ENCODE measurements around the gene PRDM5. TPM values are rescaled to one million over a fixed set of nuclear protein-coding genes. Genes with fewer than 3 reads are reported as not detected.

PRDM5 gene
- total RNA-seq, 1 experiment from 2014 or later, result 7.1 TPM

DNA sequence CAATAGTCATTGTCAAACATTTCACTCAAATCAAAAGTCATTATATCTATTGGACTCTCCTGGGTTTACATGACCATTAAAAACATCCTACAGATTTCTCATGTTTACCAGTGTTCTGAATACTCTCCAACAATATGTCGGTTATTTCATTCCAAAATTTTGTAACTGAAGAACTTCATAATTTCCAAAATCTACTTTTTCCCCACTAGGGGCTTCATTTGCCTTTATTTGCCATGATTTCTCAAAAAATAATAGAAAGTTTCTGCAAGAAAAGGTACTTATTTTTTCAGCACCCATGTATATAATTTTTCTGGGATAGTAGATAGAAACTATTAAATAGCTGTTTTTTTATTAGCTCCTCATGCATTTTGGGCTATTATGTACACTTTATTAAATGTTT lies 49.0 kb downstream of the PRDM5 start:
- no TSS peak for BruUV-seq (replicated peaks)
- no peaks in the 10 kb centered on the region for H3K36me3 ChIP-seq (ENCODE audit: insufficient read depth, low read length, poor library complexity, severe bottlenecking)
- no peak for TF ChIP-seq EZH2 (IDR thresholded peaks at IDR 0.05; ENCODE audit: borderline replicate concordance, low read depth, low read length, poor library complexity, severe bottlenecking)
- TF ChIP-seq, protein P1, sequence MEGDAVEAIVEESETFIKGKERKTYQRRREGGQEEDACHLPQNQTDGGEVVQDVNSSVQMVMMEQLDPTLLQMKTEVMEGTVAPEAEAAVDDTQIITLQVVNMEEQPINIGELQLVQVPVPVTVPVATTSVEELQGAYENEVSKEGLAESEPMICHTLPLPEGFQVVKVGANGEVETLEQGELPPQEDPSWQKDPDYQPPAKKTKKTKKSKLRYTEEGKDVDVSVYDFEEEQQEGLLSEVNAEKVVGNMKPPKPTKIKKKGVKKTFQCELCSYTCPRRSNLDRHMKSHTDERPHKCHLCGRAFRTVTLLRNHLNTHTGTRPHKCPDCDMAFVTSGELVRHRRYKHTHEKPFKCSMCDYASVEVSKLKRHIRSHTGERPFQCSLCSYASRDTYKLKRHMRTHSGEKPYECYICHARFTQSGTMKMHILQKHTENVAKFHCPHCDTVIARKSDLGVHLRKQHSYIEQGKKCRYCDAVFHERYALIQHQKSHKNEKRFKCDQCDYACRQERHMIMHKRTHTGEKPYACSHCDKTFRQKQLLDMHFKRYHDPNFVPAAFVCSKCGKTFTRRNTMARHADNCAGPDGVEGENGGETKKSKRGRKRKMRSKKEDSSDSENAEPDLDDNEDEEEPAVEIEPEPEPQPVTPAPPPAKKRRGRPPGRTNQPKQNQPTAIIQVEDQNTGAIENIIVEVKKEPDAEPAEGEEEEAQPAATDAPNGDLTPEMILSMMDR (conservative IDR thresholded peaks at IDR 0.05; ENCODE audit: low read depth, low read length), result peak; percentile 48; the same call in 1 of the 2 replicates
- POLR2A ChIA-PET (ENCODE audit: low non-redundant PET), result no interaction called here
- no peaks in the 10 kb centered on the region for H3K4me1 ChIP-seq (ENCODE audit: insufficient read depth, low read length, poor library complexity, severe bottlenecking)
- intact Hi-C loops (cut with micrococcal nuclease; ENCODE audit: unreplicated experiment), result no loop called here
- CTCF ChIA-PET, result no interaction called here
- DNase-seq (ENCODE audit: low spot score), result peak; percentile 7
- H3K4me3 ChIP-seq (ENCODE audit: low read depth, low read length, poor library complexity, severe bottlenecking), result no peak overlapping the region
- no peaks in the 10 kb centered on the region for H3K9me3 ChIP-seq (ENCODE audit: low read depth, low read length, poor library complexity, severe bottlenecking)
- no peak overlapping the region for H3K27ac ChIP-seq (ENCODE audit: low read depth, low read length, poor library complexity, severe bottlenecking)
- H3K27me3 ChIP-seq (replicated peaks; ENCODE audit: insufficient read depth, low read depth, low read length, poor library complexity), result no peaks in the 10 kb centered on the region

DNA sequence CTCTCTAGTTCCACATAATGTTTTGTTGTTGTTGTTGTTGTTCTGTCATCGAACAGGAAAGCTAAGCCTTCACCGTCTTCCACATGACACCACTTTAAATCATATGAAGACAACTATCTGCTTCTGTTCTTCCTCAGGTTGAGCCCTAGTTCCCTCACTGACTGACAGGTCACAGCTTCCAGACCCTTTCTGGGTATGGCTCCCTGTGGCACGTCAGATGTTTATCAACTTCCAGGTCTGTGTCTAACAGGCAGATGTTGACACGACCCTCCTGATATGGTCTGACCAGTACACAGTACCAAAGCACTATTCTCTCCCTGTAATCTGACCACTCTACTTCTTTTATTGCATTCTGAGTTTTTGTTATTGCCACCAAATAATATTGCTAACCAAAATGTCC lies 51.4 kb downstream of the PRDM5 start:
- TF ChIP-seq, protein P1 (conservative IDR thresholded peaks at IDR 0.05; ENCODE audit: low read depth, low read length), result no peak
- TF ChIP-seq EZH2 (IDR thresholded peaks at IDR 0.05; ENCODE audit: borderline replicate concordance, low read depth, low read length, poor library complexity, severe bottlenecking), result no peak
- Histone ChIP-seq H3K4me1 (ENCODE audit: insufficient read depth, low read length, poor library complexity, severe bottlenecking) (no peaks in the 10 kb centered on the region), H3K4me3 (ENCODE audit: low read depth, low read length, poor library complexity, severe bottlenecking) (no peak overlapping the region), H3K27ac (ENCODE audit: low read depth, low read length, poor library complexity, severe bottlenecking) (no peak overlapping the region), H3K27me3 (replicated peaks; ENCODE audit: insufficient read depth, low read depth, low read length, poor library complexity) (no peaks in the 10 kb centered on the region), H3K36me3 (ENCODE audit: insufficient read depth, low read length, poor library complexity, severe bottlenecking) (no peaks in the 10 kb centered on the region), H3K9me3 (ENCODE audit: low read depth, low read length, poor library complexity, severe bottlenecking) (no peaks in the 10 kb centered on the region)
- DNase-seq (ENCODE audit: low spot score), result no peak
- intact Hi-C loops (cut with micrococcal nuclease; ENCODE audit: unreplicated experiment), result no loop called here
- no TSS peak for BruUV-seq (replicated peaks)
- ChIA-PET CTCF (no interaction called here), POLR2A (ENCODE audit: low non-redundant PET) (no interaction called here)

DNA sequence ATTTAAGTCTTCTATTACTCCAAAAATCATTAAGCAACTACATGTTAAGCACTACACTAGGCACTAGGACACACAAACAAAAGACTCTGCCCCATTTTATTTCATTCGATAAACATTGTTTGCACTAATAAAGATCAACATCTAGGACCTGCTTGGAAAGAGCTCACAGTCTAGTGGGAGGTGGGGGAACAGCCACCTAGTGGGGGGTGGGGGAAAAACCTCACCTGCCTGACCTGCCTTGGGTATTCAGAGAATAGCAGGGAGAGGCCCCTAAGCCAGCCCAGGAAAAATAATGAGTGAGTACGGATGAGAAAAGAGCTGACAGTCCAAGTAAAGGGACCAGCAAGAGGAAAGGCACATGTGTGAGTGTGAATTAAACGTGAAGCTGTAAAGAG lies 52.2 kb downstream of the PRDM5 start:
- Histone ChIP-seq H3K4me1 (ENCODE audit: insufficient read depth, low read length, poor library complexity, severe bottlenecking) (no peaks in the 10 kb centered on the region), H3K27me3 (replicated peaks; ENCODE audit: insufficient read depth, low read depth, low read length, poor library complexity) (no peaks in the 10 kb centered on the region), H3K4me3 (ENCODE audit: low read depth, low read length, poor library complexity, severe bottlenecking) (no peak overlapping the region), H3K9me3 (ENCODE audit: low read depth, low read length, poor library complexity, severe bottlenecking) (no peaks in the 10 kb centered on the region), H3K36me3 (ENCODE audit: insufficient read depth, low read length, poor library complexity, severe bottlenecking) (no peaks in the 10 kb centered on the region), H3K27ac (ENCODE audit: low read depth, low read length, poor library complexity, severe bottlenecking) (no peak overlapping the region)
- ChIA-PET CTCF (interaction anchor here (0.6 kb wide), 1 partner anchor 500 kb away, joined by 3 read pairs; no protein-coding TSS in a partner anchor), POLR2A (ENCODE audit: low non-redundant PET) (no interaction called here)
- DNase-seq (ENCODE audit: low spot score), result no peak
- BruUV-seq (replicated peaks), result no TSS peak
- intact Hi-C loops (cut with micrococcal nuclease; ENCODE audit: unreplicated experiment), result no loop called here
- TF ChIP-seq, protein P1 (conservative IDR thresholded peaks at IDR 0.05; ENCODE audit: low read depth, low read length), result no peak
- no peak for TF ChIP-seq EZH2 (IDR thresholded peaks at IDR 0.05; ENCODE audit: borderline replicate concordance, low read depth, low read length, poor library complexity, severe bottlenecking)

Measured in A673 (cell line).